GM12801 (cell line): ENCODE results near the gene ACSL5.

ENCODE experiments used
- CTCF ChIP-seq: IDR thresholded peaks from one replicate; pipeline ENCODE4 v1.5.1; 2011; ENCODE audit warnings: control low read depth; ENCODE audit not compliant: insufficient read length; ENCODE audit errors: extremely low read depth

ACSL5 gene

GRCh38 chr10:112345202-112345601, 28.7 kb upstream of the ACSL5 start:
- TF ChIP-seq CTCF, result no peak

- no peak for TF ChIP-seq CTCF
These were observed 28.2 kb upstream of the ACSL5 start for GRCh38 chr10:112345743-112346142.

DNA sequence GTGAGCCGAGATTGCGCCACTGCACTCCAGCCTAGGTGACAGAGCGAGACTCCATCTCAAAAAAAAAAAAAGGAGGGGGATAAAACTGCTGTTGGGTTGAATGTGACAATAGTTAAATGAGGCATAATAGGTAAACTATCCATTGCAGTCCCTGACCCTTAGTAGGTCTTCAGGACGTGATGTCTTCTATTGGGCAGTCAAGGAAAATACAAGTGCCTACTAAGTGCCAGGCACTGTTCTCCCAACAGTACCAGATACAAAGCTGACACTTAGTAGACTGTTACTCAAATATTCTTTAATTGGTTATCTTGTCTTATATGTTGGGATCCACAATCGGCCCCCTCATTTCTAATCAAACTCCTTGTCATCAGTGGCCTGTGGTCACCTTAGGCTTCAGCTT, 27.1 kb upstream of the ACSL5 start:
- no peak for TF ChIP-seq CTCF

GRCh38 chr10:112347709-112348671, 25.9 kb upstream of the ACSL5 start:
- no peak for TF ChIP-seq CTCF

GRCh38 chr10:112348759-112349158, 25.2 kb upstream of the ACSL5 start:
- no peak for TF ChIP-seq CTCF

- TF ChIP-seq CTCF, result no peak
These were observed 24.3 kb upstream of the ACSL5 start for GRCh38 chr10:112349521-112350085.

DNA sequence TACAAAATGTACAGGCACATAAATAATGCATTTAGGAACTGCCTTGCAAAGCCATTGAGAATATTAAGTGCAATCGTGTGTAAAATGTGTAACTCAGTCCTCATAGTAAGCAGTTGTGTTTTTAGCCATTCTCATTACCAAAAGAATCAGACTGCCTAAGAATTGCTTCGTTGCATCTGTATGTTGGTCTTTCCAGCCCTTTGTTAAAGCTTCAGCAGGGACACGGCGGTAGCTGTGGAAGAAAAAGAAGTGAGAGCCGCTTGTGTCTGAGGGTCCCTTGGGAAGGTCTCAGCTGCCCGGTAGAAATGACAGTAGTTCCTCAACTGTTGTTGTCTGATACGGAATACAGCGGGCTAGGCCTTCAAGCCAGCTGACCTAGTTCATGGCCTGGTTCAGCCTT, 22.8 kb upstream of the ACSL5 start:
- TF ChIP-seq CTCF, result no peak
